Endothelial cell of umbilical vein (primary cell): Measurements from ENCODE around the gene CACNA2D3.

Experiments used
- EZH2 ChIP-seq: IDR thresholded peaks from 2 replicates; pipeline ENCODE4 v1.6.1; 2012; ENCODE audit warnings: borderline replicate concordance, low read depth, mild to moderate bottlenecking, moderate library complexity, low read length, inconsistent platforms; ENCODE audit not compliant: severe bottlenecking
- FOS ChIP-seq: IDR thresholded peaks from 2 replicates; pipeline ENCODE4 v1.6.1; 2011; ENCODE audit warnings: mild to moderate bottlenecking, low read length, moderate library complexity, borderline replicate concordance; ENCODE audit not compliant: insufficient read depth
- POLR2A ChIP-seq: IDR thresholded peaks from 2 replicates; pipeline ENCODE4 v1.6.1; 2012; ENCODE audit warnings: low read depth, mild to moderate bottlenecking, control low read depth, low read length
- TF ChIP-seq, protein P1 (sequence below), 2 donors: IDR thresholded peaks; 1 replicate in 1 of 2; 2 replicates in 1 of 2; pipeline ENCODE4 v1.5.1; 2011; ENCODE audit warnings: low read length in 2 of 2, mild to moderate bottlenecking in 2 of 2, moderate library complexity in 2 of 2, control low read depth in 1 of 2, inconsistent platforms in 1 of 2, low read depth in 1 of 2; ENCODE audit not compliant: insufficient read depth in 1 of 2; ENCODE audit errors: extremely low read depth in 1 of 2

GRCh38 chr3:54889731-54890130 lies 767.4 kb downstream of the CACNA2D3 start:
- TF ChIP-seq, protein P1, sequence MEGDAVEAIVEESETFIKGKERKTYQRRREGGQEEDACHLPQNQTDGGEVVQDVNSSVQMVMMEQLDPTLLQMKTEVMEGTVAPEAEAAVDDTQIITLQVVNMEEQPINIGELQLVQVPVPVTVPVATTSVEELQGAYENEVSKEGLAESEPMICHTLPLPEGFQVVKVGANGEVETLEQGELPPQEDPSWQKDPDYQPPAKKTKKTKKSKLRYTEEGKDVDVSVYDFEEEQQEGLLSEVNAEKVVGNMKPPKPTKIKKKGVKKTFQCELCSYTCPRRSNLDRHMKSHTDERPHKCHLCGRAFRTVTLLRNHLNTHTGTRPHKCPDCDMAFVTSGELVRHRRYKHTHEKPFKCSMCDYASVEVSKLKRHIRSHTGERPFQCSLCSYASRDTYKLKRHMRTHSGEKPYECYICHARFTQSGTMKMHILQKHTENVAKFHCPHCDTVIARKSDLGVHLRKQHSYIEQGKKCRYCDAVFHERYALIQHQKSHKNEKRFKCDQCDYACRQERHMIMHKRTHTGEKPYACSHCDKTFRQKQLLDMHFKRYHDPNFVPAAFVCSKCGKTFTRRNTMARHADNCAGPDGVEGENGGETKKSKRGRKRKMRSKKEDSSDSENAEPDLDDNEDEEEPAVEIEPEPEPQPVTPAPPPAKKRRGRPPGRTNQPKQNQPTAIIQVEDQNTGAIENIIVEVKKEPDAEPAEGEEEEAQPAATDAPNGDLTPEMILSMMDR (IDR thresholded peaks at IDR 0.05; ENCODE audit: extremely low read depth in 1 of 2, insufficient read depth in 1 of 2, low read depth in 1 of 2, low read length in 2 of 2), result no peak
- no peak for TF ChIP-seq FOS
- no peak for TF ChIP-seq EZH2
- TF ChIP-seq POLR2A, result no peak
